ENCODE data around the gene C1orf116. TPM values are rescaled to one million over a fixed set of nuclear protein-coding genes. Genes with fewer than 3 reads are reported as not detected.

Gene C1orf116
- polyA plus RNA-seq, 1 donor (not counting 4 experiments of a cell fraction or from before 2014, with no cell fraction given) = 69.2 TPM

DNA sequence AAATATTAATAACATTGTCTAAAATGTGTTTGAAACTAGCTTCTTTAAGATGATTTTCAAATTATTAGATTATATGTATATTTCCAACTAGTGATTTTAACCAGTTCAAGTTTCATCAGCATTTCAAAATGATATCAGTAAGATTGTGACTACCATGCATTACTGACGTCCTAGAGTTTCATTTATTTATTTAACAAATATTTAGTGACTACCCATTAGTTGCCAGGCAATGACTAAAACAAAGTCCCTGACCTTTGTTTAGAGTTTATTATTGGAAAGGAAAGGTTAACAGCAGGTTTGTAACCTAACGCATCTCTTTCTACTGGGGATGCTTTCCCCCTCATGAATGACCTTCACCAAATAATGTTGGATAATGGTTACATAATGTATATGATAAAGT, 48.5 kb upstream of the C1orf116 start:
- TF ChIP-seq EZH2 (IDR thresholded peaks at IDR 0.05; ENCODE audit: low read length) = no peak
- TF ChIP-seq, protein P1, sequence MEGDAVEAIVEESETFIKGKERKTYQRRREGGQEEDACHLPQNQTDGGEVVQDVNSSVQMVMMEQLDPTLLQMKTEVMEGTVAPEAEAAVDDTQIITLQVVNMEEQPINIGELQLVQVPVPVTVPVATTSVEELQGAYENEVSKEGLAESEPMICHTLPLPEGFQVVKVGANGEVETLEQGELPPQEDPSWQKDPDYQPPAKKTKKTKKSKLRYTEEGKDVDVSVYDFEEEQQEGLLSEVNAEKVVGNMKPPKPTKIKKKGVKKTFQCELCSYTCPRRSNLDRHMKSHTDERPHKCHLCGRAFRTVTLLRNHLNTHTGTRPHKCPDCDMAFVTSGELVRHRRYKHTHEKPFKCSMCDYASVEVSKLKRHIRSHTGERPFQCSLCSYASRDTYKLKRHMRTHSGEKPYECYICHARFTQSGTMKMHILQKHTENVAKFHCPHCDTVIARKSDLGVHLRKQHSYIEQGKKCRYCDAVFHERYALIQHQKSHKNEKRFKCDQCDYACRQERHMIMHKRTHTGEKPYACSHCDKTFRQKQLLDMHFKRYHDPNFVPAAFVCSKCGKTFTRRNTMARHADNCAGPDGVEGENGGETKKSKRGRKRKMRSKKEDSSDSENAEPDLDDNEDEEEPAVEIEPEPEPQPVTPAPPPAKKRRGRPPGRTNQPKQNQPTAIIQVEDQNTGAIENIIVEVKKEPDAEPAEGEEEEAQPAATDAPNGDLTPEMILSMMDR (optimal IDR thresholded peaks at IDR 0.05 in 1 of 3, IDR thresholded peaks at IDR 0.05 in 1 of 3, conservative IDR thresholded peaks at IDR 0.05 in 1 of 3; ENCODE audit: extremely low read depth in 1 of 3, insufficient read depth in 2 of 3, low read length in 3 of 3) = no peak
- FAIRE-seq (no peak), DNase-seq (ENCODE audit: low read depth, low spot score) (no peak)
- Histone ChIP-seq H3K27me3 (ENCODE audit: control insufficient read depth, extremely low read depth, insufficient read depth, low read length) (no peaks in the 10 kb centered on the region), H3K4me2 (ENCODE audit: control insufficient read depth, extremely low read depth, insufficient read depth, low read depth, low read length) (no peak overlapping the region), H3K9ac (ENCODE audit: control insufficient read depth, extremely low read depth, insufficient read depth, low read length) (no peak overlapping the region), H3K27ac (ENCODE audit: control insufficient read depth, insufficient read depth, low read length) (no peak overlapping the region), H3K4me1 (ENCODE audit: control insufficient read depth, extremely low read depth, insufficient read depth, low read length) (peaks cover 7% of the 10 kb centered on the region), H3K79me2 (ENCODE audit: control insufficient read depth, insufficient read depth, low read length) (no peaks in the 10 kb centered on the region), H3K4me3 (ENCODE audit: control insufficient read depth in 2 of 3, extremely low read depth in 1 of 3, insufficient read depth in 2 of 3, low read depth in 1 of 3, low read length in 3 of 3) (no peak overlapping the region), H3K9me1 (ENCODE audit: control insufficient read depth, extremely low read depth, insufficient read depth, low read length) (no peaks in the 10 kb centered on the region), H2AFZ (ENCODE audit: control insufficient read depth, low read length) (no peak overlapping the region), H3K36me3 (ENCODE audit: control insufficient read depth in 2 of 2, extremely low read depth in 1 of 2, insufficient read depth in 2 of 2, low read length in 2 of 2) (peaks cover 0 to 6% of the 10 kb centered on the region in 2 experiments), H4K20me1 (ENCODE audit: control insufficient read depth, extremely low read depth, insufficient read depth, low read length) (no peaks in the 10 kb centered on the region), H3K9me3 (ENCODE audit: control insufficient read depth, low read depth, low read length) (no peaks in the 10 kb centered on the region)
- dilution Hi-C loops (cut with MboI; ENCODE audit: extremely low pct_ligation_motif_present, low sequenced_read_pairs) = no loop called here

DNA sequence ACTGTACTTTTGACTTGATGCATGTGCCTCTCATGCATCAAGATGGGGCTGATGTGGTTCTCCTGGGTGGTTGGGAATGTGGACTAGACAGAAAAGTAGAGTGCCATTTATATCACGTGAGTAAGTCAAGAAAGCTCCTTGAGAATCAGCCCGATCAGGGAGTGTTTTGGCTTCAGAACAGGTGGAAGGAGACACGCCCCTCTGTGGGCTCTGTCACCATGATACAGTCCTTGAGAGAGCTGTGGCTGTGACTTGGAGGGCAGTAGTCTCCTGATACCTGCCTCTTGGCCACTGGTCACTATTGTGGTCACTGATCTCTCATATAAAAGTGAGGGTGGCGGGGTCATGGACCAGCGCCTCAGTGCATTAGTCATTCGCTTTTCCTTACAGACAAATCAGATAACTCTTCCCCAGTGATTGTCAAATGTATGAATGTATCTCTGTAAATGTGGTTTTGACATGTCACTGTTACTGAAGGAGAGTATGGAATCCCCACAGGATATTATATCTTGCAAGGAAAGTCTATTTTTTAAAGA, 47.2 kb upstream of the C1orf116 start:
- H3K4me2 ChIP-seq (ENCODE audit: control insufficient read depth, extremely low read depth, insufficient read depth, low read depth, low read length) = no peak overlapping the region
- peaks cover 13% of the 10 kb centered on the region for H3K4me1 ChIP-seq (ENCODE audit: control insufficient read depth, extremely low read depth, insufficient read depth, low read length)
- no peaks in the 10 kb centered on the region for H3K9me3 ChIP-seq (ENCODE audit: control insufficient read depth, low read depth, low read length)
- no peak overlapping the region for H3K9ac ChIP-seq (ENCODE audit: control insufficient read depth, extremely low read depth, insufficient read depth, low read length)
- TF ChIP-seq, protein P1 (optimal IDR thresholded peaks at IDR 0.05 in 1 of 3, IDR thresholded peaks at IDR 0.05 in 1 of 3, conservative IDR thresholded peaks at IDR 0.05 in 1 of 3; ENCODE audit: extremely low read depth in 1 of 3, insufficient read depth in 2 of 3, low read length in 3 of 3) = no peak
- no peak for TF ChIP-seq EZH2 (IDR thresholded peaks at IDR 0.05; ENCODE audit: low read length)
- no peaks in the 10 kb centered on the region for H3K27me3 ChIP-seq (ENCODE audit: control insufficient read depth, extremely low read depth, insufficient read depth, low read length)
- no peaks in the 10 kb centered on the region for H4K20me1 ChIP-seq (ENCODE audit: control insufficient read depth, extremely low read depth, insufficient read depth, low read length)
- no peak overlapping the region for H2AFZ ChIP-seq (ENCODE audit: control insufficient read depth, low read length)
- dilution Hi-C loops (cut with MboI; ENCODE audit: extremely low pct_ligation_motif_present, low sequenced_read_pairs) = no loop called here
- no peak overlapping the region for H3K4me3 ChIP-seq (ENCODE audit: control insufficient read depth in 2 of 3, extremely low read depth in 1 of 3, insufficient read depth in 2 of 3, low read depth in 1 of 3, low read length in 3 of 3)
- peaks cover 3 to 6% of the 10 kb centered on the region in 2 experiments for H3K36me3 ChIP-seq (ENCODE audit: control insufficient read depth in 2 of 2, extremely low read depth in 1 of 2, insufficient read depth in 2 of 2, low read length in 2 of 2)
- H3K79me2 ChIP-seq (ENCODE audit: control insufficient read depth, insufficient read depth, low read length) = no peaks in the 10 kb centered on the region
- H3K9me1 ChIP-seq (ENCODE audit: control insufficient read depth, extremely low read depth, insufficient read depth, low read length) = no peaks in the 10 kb centered on the region
- H3K27ac ChIP-seq (ENCODE audit: control insufficient read depth, insufficient read depth, low read length) = no peak overlapping the region
- DNase-seq (ENCODE audit: low read depth, low spot score) (no peak), FAIRE-seq (no peak)
